NCI-H128 (cell line): ENCODE measurements around the gene AP3D1.

ENCODE experiments used
- DNase-seq: peaks from one replicate; lab custom pipeline; 2025; ENCODE audit not compliant: unreplicated experiment; lab: John Stamatoyannopoulos, UW

The AP3D1 gene

GRCh38 chr19:2050991-2051772 lies 100.2 kb downstream of the AP3D1 start, which contains the start of gene MKNK2:
Gene MKNK2, minus strand, starts transcription at chr19:2051244. Its CDS starts 393 bp downstream, at chr19:2050851.
- peak; percentile 81 for DNase-seq
